Hepatocyte (in vitro differentiated cells): ENCODE results near the gene NCF2.

Experiments
- EZH2 ChIP-seq: fragments of 200-600 bp; sonication (generic); IDR thresholded peaks from 2 replicates; pipeline ENCODE4 v1.6.1; 2016; ENCODE audit warnings: antibody characterized with exemption, mild to moderate bottlenecking, borderline replicate concordance
- TF ChIP-seq, protein P1 (sequence below): fragments of 200-600 bp; sonication (generic); IDR thresholded peaks from 2 replicates; pipeline ENCODE4 v1.5.1; 2016; ENCODE audit warnings: antibody characterized with exemption, mild to moderate bottlenecking; ENCODE audit not compliant: poor library complexity

DNA sequence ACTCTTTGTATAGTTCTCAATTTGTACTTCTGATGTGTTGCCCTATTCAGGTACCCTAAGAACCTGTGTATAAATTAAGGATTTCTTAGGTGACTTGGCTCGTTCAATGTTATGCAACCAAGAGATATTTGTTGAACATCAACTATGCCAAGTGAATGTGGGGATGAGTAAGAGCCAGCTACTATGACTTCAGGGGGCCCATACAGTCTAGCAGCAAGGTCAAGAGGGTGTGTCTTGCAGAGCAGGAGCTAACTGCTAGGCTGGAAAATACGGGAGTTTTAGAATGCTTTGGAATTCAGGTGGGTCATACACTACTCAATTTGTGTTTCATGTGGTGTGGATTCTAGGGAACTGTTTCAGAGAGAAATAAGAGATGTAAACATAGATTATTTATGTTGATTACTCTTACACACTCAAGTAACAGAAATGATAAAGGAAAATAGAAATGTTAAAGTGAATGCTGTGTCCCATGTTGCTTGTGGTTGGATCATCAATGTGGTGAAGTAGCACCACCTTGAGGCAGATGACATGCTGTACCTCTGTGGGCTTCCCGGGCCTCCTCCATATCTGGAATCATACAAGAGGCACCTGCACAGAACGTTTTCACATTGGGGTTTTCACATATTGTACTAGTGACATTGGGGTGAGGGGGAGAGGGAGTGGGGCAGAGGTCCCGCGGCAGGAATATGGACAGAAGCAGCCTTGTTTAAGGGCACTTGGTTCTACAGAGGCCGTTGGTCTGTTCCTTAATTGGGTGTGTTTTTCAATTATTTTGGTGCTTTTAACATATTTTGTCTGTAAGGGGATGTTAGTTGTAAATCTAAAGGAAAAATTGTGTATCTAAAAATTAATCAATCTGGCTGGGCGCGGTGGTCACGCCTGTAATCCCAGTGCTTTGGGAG lies 32.9 kb upstream of the NCF2 start:
- TF ChIP-seq, protein P1, sequence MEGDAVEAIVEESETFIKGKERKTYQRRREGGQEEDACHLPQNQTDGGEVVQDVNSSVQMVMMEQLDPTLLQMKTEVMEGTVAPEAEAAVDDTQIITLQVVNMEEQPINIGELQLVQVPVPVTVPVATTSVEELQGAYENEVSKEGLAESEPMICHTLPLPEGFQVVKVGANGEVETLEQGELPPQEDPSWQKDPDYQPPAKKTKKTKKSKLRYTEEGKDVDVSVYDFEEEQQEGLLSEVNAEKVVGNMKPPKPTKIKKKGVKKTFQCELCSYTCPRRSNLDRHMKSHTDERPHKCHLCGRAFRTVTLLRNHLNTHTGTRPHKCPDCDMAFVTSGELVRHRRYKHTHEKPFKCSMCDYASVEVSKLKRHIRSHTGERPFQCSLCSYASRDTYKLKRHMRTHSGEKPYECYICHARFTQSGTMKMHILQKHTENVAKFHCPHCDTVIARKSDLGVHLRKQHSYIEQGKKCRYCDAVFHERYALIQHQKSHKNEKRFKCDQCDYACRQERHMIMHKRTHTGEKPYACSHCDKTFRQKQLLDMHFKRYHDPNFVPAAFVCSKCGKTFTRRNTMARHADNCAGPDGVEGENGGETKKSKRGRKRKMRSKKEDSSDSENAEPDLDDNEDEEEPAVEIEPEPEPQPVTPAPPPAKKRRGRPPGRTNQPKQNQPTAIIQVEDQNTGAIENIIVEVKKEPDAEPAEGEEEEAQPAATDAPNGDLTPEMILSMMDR, result peak; percentile 77
- no peak for TF ChIP-seq EZH2
